ENCODE results near the gene GRN.
A peak's percentile ranks its signal among the peaks of the same experiment; 100 is the strongest.
"Not testable (repeated sequence)": the region's sequence is repeated elsewhere in the genome, so short reads cannot be mapped to it uniquely, and the experiment has no call there.

The GRN gene

GRCh38 chr17:44385287-44386181, 40.4 kb downstream of the GRN start:
- Mint-ChIP-seq H3K27me3 (ENCODE audit: low read depth) (peaks cover 21% of the 10 kb centered on the region), H3K9me3 (no peaks in the 10 kb centered on the region), H3K4me3 (peak overlapping the region; percentile 75), H3K4me1 (ENCODE audit: low read depth) (peaks cover 9% of the 10 kb centered on the region), H3K27ac (peak overlapping the region; percentile 53), H3K36me3 (ENCODE audit: low read depth) (peaks cover 1% of the 10 kb centered on the region)

GRCh38 chr17:44386182-44386525, 41.1 kb downstream of the GRN start:
- H3K27me3 Mint-ChIP-seq (ENCODE audit: low read depth), result peaks cover 21% of the 10 kb centered on the region
- H3K27ac Mint-ChIP-seq, result peak overlapping the region; percentile 41
- H3K36me3 Mint-ChIP-seq (ENCODE audit: low read depth), result peaks cover 1% of the 10 kb centered on the region
- peaks cover 9% of the 10 kb centered on the region for H3K4me1 Mint-ChIP-seq (ENCODE audit: low read depth)
- H3K9me3 Mint-ChIP-seq, result no peaks in the 10 kb centered on the region
- peak overlapping the region; percentile 75 for H3K4me3 Mint-ChIP-seq

DNA sequence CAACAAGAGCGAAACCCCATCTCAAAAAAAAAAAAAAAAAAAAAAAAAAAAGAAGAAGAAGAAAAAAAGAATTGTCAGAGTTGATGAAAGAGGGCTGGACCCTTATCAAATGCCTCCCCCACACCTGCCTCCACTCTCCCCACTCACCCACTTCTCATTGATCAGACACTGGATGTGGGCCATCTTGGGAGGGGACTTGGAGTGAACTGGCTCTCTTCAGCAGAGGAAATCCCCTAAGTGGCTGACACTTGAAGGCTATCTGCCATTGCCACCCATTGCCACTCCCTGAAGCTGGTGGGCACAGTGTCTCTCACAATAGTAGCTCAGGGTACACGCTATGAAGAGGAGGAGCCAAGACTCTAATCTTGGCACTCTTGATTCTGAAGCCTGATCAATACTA, 42.7 kb downstream of the GRN start:
- Mint-ChIP-seq H3K27ac (no peak overlapping the region), H3K36me3 (ENCODE audit: low read depth) (peaks cover 1% of the 10 kb centered on the region), H3K4me3 (no peak overlapping the region), H3K27me3 (ENCODE audit: low read depth) (peaks cover 13% of the 10 kb centered on the region), H3K9me3 (no peaks in the 10 kb centered on the region), H3K4me1 (ENCODE audit: low read depth) (peaks cover 9% of the 10 kb centered on the region)

DNA sequence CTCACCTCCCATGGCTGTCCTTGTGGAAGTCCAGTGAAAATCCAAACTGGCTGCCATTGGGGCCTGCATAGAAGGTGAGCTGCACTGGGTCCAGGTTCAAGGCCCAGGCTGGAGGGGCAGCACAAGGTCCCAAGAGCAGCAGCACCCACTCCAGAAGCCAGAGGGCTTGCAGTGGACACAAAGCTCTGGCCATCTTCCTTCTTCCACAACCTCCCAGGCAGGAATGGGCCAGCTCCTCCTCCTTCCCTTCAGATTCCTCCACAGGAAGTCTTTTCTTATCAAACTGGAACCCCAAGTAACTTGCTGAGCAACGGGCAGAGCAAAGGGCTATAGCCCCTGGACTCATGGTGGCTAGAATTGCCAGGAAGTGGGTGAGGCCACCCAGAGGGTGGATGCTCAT, 44.2 kb downstream of the GRN start, which contains the start of gene ITGA2B:
Gene ITGA2B, minus strand, starts transcription at position 369 of the 400 bp plus-strand sequence. Its CDS starts 176 bp downstream, at position 193.
- H3K4me1 Mint-ChIP-seq (ENCODE audit: low read depth), result peaks cover 11% of the 10 kb centered on the region
- H3K36me3 Mint-ChIP-seq (ENCODE audit: low read depth), result peaks cover 2% of the 10 kb centered on the region
- no peak within 1 kb of the TSS for H3K27ac Mint-ChIP-seq
- H3K9me3 Mint-ChIP-seq, result no peaks in the 10 kb centered on the region
- H3K27me3 Mint-ChIP-seq (ENCODE audit: low read depth), result peaks cover 5% of the 10 kb centered on the region
- H3K4me3 Mint-ChIP-seq, result no peak within 1 kb of the TSS

DNA sequence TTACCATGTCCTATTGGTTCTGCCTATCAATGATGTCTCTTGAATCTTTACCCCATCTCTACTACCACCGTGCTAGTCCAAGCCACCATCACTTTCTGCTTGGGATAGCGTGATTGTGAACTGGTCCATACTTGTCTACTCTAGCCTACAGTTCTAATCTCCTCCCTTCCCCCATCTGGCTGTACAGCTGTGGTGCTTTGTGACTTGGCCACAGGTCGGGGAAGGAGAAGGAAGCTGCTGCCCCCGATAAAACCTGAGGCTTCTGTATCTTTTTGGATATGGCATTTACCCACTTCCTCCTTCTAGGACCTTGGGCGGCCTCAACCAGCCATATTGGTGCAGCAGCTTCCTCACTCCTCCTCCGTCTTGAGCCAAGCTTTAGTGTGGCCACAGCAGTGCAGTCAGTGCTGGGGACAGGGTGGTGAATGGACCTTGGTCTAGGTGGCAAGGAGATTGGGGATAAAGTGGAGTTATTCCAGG, 44.7 kb downstream of the GRN start:
- H3K4me1 Mint-ChIP-seq (ENCODE audit: low read depth), result peaks cover 9% of the 10 kb centered on the region
- H3K27me3 Mint-ChIP-seq (ENCODE audit: low read depth), result peaks cover 5% of the 10 kb centered on the region
- H3K9me3 Mint-ChIP-seq, result no peaks in the 10 kb centered on the region
- H3K4me3 Mint-ChIP-seq, result no peak overlapping the region
- H3K27ac Mint-ChIP-seq, result no peak overlapping the region
- H3K36me3 Mint-ChIP-seq (ENCODE audit: low read depth), result peaks cover 2% of the 10 kb centered on the region

- H3K27ac Mint-ChIP-seq, result no peak overlapping the region
Observed at GRCh38 chr17:44390250-44390870, 45.3 kb downstream of the GRN start.

GRCh38 chr17:44394112-44394511, 49.0 kb downstream of the GRN start:
- H3K27me3 Mint-ChIP-seq (ENCODE audit: low read depth); H3K4me1 Mint-ChIP-seq (ENCODE audit: low read depth); H3K4me3 Mint-ChIP-seq; H3K9me3 Mint-ChIP-seq; H3K27ac Mint-ChIP-seq: not testable (repeated sequence)
- peaks cover 16% of the 10 kb centered on the region for H3K36me3 Mint-ChIP-seq (ENCODE audit: low read depth)

More at GRCh38 chr17:44390250-44390870, 45.3 kb downstream of the GRN start:
- Mint-ChIP-seq H3K36me3 (ENCODE audit: low read depth) (peaks cover 2% of the 10 kb centered on the region), H3K4me1 (ENCODE audit: low read depth) (peaks cover 7% of the 10 kb centered on the region), H3K27me3 (ENCODE audit: low read depth) (peaks cover 5% of the 10 kb centered on the region), H3K9me3 (no peaks in the 10 kb centered on the region), H3K4me3 (no peak overlapping the region)

- Mint-ChIP-seq H3K4me1 (ENCODE audit: low read depth) (peaks cover 2% of the 10 kb centered on the region), H3K27ac (no peak overlapping the region), H3K9me3 (no peaks in the 10 kb centered on the region), H3K27me3 (ENCODE audit: low read depth) (no peaks in the 10 kb centered on the region), H3K36me3 (ENCODE audit: low read depth) (peaks cover 20% of the 10 kb centered on the region), H3K4me3 (no peak overlapping the region)
Observed at GRCh38 chr17:44394833-44395232, 49.7 kb downstream of the GRN start.

DNA sequence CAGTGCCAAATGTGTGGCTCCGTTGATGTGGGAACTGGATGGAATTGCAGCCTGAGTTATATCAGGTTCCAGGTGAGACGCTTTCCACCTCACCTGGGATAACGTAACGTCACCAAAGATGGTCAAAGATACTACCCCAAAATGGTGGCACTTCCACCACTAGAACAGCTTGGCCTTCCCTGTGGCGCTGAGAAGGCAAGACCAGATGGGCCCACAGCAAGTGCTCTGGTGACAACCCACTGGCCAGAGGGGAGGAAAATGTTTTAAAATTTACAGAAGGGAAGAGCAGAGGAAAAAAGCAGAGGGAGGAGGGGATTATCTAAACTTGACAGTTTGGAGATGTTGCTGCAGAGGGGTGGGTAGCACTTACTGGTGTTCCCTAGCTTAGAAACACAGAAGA, 51.8 kb downstream of the GRN start:
- H3K9me3 Mint-ChIP-seq, result no peaks in the 10 kb centered on the region
- H3K4me3 Mint-ChIP-seq, result no peak overlapping the region
- H3K4me1 Mint-ChIP-seq (ENCODE audit: low read depth), result peaks cover 2% of the 10 kb centered on the region
- no peaks in the 10 kb centered on the region for H3K27me3 Mint-ChIP-seq (ENCODE audit: low read depth)
- H3K36me3 Mint-ChIP-seq (ENCODE audit: low read depth), result peaks cover 30% of the 10 kb centered on the region
- no peak overlapping the region for H3K27ac Mint-ChIP-seq

GRCh38 chr17:44397479-44398440, 52.7 kb downstream of the GRN start:
- H3K27me3 Mint-ChIP-seq (ENCODE audit: low read depth), result no peaks in the 10 kb centered on the region
- H3K36me3 Mint-ChIP-seq (ENCODE audit: low read depth), result peaks cover 33% of the 10 kb centered on the region
- H3K27ac Mint-ChIP-seq, result no peak overlapping the region
- H3K9me3 Mint-ChIP-seq, result no peaks in the 10 kb centered on the region
- H3K4me1 Mint-ChIP-seq (ENCODE audit: low read depth), result peaks cover 5% of the 10 kb centered on the region
- H3K4me3 Mint-ChIP-seq, result no peak overlapping the region

- Mint-ChIP-seq H3K4me3 (no peak overlapping the region), H3K27ac (no peak overlapping the region), H3K4me1 (ENCODE audit: low read depth) (peaks cover 4% of the 10 kb centered on the region), H3K36me3 (ENCODE audit: low read depth) (peaks cover 38% of the 10 kb centered on the region), H3K9me3 (no peaks in the 10 kb centered on the region), H3K27me3 (ENCODE audit: low read depth) (no peaks in the 10 kb centered on the region)
Observed at GRCh38 chr17:44398692-44399691, 53.9 kb downstream of the GRN start.

DNA sequence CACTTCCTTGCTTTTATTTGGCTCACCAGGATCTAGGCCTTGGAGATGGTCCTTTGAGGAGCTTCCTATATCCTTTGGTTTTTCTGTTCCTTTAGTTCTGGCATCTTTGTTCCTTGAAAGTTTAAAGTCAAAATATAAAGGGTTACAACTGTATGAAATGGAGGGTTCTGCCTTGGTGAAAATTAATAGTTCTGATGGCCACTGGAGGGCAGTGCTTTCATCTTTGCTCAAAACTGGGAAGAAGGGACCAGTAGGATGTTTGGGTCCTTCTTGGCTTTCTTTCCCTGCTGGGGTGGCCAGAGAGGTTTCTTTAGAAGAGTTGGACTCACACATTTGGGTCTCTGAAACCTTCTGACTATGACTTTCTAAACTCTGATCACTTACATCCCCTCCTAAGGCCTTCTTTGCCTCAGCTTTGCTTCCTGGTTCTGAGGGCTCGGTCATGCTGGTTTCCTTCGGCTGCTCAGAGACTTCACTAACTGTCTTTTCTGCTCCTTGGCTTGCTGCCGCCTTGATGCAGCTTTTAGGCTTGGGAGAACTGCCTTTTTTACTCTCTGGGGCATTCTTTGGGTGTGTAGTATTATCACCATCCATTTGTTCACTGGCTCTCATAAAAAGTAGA, 55.2 kb downstream of the GRN start:
- H3K27ac Mint-ChIP-seq, result no peak overlapping the region

More for the DNA sequence above, 55.2 kb downstream of the GRN start:
- H3K27me3 Mint-ChIP-seq (ENCODE audit: low read depth), result no peaks in the 10 kb centered on the region
- H3K4me1 Mint-ChIP-seq (ENCODE audit: low read depth), result peaks cover 4% of the 10 kb centered on the region
- no peak overlapping the region for H3K4me3 Mint-ChIP-seq
- no peaks in the 10 kb centered on the region for H3K9me3 Mint-ChIP-seq
- H3K36me3 Mint-ChIP-seq (ENCODE audit: low read depth), result peaks cover 38% of the 10 kb centered on the region

Measured in T-helper 1 cell treated with Interleukin-12 subunit alpha and Interleukin-12 subunit beta and Interleukin-4 antibody, amounts not matched to agents 30 μg/mL and 1 μg/mL, for 36 hours (primary cell).